Middle frontal gyrus (tissue), 1 donor: ENCODE results near the gene SUMO3.

Source experiments
- DNase-seq: peaks from one replicate; pipeline ENCODE4 v3.0.0-alpha.2; 2015; ENCODE audit warnings: low spot score; ENCODE audit errors: extremely low spot score

The SUMO3 gene

DNA sequence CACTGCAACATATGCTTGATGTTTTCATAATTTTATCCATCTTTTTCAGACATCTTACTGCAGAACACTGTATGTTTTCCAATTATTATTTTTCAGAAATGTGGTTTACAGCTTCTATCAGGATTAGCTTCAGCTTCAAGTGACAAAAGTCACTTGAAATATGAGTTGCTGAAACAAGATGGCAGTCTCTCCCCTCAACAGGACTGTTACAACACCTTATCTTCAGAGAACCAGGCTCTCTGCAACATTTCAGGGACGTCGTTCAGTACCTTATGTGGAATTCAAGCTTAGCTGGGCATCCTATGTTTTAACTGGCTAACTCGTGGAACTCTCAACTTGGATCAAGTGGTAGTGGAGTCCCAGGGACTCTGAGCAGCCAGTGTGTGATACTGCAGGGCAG lies 14.2 kb downstream of the SUMO3 start:
- no peak for DNase-seq

DNA sequence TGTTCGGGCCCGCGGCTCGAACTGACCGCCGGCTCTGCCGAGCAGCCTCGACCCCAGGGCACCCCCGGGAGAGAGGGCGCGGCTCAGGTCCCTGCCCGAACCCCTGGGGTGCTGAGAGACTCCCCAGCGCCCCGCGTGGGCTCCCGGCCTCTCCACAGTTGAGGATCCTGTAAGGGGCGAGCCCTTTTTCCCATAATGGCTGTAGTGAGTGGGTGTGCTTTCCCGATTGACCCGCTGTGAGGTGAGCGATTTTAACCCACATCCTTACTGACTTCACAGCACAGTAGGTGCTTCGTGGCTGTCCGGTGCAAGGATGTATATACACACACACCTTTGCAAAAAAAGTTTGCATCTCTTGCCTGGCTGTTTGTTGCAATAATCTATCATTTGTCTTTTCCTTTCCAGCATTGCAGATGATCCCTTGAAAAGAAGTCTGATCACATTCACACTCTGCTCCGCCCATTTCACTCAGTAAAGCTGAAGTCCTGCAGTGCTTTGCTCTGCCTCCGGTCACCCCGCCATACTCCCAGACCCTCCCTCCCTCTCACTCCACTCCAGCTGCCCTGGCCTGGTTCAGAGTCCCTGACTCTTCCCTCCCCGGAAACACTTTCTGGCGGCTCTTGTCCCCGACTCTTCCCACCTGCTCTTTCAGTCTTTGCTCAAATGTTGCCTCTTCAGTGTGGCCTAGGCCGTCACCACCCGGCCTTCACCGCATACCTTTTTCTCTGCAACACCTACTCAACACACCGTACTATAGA lies 15.3 kb downstream of the SUMO3 start:
- no peak for DNase-seq

DNA sequence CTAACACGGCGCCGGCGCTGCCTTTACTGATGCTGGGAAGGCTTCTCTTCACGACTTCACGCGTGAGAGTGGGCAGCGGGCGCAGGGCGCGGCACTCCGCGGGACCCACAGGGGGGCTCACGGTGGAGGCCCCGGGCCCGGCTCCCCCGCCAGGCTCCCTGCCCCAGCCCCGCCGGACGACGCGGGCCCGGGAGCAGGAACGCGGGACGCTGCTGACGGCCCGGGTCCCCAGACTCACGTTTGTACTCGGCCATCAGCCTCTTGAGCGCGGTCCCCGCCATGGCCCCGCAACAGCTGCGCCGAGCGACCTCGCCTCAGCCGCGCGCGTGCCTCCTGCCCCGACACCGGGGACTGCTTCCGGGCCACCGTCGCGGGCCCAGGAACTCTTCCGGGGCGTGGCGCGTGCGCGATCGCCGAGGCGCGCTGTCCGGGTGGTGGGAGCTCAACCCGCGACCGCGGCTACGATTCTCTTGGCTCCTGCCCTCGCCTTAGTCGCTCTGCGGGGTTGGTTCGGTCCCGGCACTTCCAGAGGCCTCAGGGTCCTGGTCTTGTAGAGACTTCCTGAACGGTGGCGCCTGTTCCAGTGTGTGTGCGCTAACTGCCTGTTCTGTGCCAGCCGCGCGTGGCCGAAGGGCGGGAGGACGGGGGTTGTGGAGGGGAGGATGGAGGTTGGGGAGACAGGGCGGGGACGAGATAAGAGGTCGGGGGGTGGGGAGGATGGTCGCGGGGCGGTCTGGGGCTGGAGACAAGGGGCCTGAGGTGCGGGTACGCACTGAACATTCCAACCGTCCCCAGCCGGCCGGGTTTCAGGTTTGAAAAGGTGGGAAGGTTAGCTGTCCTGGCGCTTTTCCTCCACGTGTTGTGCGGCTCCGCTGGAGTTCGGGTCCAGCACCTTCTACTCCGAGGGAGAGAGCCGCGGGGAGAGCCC lies 16.1 kb downstream of the SUMO3 start, which contains the start of gene UBE2G2:
Gene UBE2G2 (minus strand): TSS at position 353 of the 928 bp plus-strand sequence. CDS start 72 bp downstream, at position 281.
- peak; percentile 82 for DNase-seq

- DNase-seq, result no peak
These were observed 16.8 kb downstream of the SUMO3 start for GRCh38 chr21:44800971-44801467.

DNA sequence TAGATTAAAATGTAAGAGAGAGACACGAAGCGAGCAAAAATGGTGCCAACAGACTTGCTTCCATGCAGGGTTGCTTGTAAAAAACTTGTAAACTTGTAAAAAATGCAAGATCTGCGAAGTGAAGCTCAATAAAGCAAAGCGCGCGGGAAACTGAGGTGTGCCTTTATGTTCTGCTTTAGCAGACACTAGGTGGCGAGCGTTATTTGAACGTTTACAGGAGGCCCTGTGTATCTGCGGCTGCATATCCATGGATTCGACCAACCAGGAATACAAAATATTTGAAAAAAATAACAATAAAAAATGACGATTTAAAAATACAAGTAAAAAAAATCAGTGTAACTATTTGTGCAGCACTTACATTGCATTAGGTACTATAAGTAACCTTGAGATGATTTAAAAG lies 17.8 kb downstream of the SUMO3 start:
- no peak for DNase-seq

- no peak for DNase-seq
These were observed 18.2 kb downstream of the SUMO3 start for GRCh38 chr21:44799646-44800045.

- no peak for DNase-seq
These were observed 20.1 kb downstream of the SUMO3 start for GRCh38 chr21:44797775-44798174.

DNA sequence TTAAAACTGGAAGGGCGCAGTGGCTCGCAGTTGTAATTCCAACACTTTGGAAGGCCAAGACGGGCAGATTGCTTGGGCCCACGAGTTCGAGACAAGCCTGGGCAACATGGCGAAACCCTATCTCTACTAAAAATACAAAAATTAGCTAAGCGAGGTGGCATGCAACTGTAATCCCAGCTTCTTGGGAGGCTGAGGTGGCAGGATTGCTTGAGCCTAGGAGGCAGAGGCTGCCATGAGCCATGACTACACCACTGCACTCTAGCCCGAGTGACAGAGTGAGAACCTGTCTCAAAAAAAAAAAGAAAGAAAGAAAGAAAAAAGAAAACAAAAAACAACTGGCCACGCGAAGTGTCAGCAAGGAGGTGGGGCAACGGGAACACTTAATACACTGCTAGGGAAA lies 22.5 kb downstream of the SUMO3 start:
- DNase-seq, result no peak

DNA sequence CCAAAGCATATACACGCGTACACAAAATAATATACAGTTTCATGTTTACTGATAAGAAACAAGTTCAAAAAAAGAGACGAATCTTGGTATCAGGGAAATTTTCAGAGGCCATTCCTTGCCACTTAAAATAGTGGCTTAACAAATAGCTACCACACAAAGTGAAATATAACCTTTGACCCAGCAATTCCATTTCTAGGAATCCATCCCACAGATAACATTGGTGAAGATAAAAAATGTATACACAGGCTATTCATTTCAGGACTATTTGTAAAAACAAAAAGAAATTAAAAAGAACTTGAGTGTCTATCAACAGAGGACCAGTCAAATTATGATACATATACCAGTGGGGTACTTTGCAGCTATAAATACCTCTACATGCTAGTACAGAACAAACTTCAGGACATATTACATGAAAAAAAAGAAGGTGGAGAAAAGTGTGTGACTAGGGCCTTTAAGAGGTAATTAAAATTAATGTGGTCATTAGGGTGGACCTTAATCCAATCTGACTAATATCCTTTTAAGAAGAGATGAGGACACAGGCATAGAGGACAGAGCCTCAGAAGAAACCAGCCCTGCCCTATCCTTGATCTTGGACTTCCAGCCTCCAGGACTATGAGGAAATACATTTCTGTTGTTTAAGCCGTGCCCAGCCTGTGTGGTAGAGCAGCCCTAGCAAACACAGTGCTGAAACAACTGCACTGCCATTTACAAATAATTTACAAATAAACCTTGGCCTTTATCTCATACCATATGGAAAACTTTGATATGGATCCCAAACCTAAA lies 24.1 kb downstream of the SUMO3 start:
- DNase-seq, result no peak

DNA sequence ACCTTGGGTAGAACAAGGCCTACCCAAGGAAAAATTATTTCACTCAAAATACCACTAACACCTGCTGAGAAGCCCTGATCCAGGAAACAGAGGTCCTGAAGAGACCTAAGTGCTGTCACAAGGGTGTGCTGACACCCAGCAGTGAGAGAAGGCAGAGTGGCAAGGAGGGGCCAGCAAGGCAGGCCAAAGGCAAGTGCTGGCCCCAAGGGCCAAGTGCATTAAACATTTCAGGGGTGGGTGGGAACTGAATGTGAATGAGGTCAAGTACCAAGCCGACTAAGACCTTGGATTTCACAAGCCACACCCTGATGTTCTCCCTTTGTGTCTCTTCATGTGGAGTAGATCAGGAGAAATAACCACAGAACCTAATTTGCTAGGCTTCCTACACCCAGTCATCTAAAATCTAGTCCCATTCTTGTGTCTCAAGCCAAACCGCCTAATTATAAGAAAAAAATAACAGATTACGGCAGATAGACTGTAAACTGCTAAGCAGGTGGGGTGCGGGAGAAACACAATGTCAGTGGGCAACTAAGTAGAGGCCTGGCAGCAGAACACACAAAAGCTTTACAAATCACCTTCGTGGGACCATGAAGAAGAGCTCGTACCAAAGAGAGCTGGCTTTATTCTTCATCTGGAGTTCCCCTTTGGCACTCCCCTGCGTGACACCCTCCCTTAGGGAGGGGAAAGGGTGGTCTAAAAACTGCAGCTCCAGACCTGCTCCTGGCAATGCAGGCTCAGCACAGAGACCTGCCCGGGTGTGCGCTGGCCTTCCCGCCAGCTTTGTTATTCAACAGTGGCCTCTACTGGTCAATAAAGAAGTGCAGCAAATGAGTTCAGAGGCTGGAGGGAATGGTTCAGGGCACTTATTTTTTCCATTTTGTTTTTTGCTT lies 24.9 kb downstream of the SUMO3 start:
- DNase-seq, result no peak

DNA sequence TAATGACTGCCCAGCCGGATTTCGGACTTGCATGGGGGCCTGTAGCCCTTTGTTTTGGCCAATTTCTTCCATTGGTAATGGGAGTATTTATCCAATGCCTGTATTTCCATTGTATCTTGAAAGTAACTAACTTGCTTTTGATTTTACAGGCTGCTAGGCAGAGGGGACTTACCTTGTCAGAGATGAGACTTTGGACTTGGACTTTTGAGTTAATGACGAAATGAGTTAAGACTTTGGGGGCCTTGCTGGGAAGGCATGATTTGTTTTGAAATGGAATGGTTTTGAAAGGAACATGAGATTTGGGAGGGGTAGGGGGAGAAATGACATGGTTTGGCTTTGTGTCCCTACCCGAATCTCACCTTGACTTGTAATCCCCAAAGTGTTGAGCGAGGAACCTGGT lies 25.9 kb downstream of the SUMO3 start:
- DNase-seq, result no peak

GRCh38 chr21:44791246-44791645 lies 26.6 kb downstream of the SUMO3 start:
- no peak for DNase-seq

- DNase-seq, result no peak
These were observed 27.5 kb downstream of the SUMO3 start for GRCh38 chr21:44790368-44790767.

DNA sequence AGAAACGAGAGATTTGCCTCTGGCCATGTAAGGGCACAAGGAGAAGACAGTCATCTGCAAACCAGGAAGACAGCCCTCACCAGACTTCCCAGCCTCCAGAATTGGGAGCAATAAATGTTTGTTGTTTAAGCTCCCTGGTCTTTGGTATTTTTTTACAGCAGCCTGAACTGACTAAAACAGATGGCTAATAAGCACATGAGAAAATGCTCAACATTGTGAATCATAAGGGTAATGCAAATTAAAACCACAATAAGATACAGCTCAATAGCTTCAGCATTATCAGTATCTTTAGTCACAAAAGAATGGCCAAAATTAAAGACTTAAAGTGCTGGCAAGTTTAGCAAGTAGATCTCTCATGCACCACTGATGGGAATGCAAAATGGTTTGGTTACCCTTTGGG lies 28.0 kb downstream of the SUMO3 start:
- no peak for DNase-seq

GRCh38 chr21:44785620-44786335 lies 32.1 kb downstream of the SUMO3 start:
- no peak for DNase-seq

GRCh38 chr21:44784810-44785209 lies 33.1 kb downstream of the SUMO3 start:
- no peak for DNase-seq

DNA sequence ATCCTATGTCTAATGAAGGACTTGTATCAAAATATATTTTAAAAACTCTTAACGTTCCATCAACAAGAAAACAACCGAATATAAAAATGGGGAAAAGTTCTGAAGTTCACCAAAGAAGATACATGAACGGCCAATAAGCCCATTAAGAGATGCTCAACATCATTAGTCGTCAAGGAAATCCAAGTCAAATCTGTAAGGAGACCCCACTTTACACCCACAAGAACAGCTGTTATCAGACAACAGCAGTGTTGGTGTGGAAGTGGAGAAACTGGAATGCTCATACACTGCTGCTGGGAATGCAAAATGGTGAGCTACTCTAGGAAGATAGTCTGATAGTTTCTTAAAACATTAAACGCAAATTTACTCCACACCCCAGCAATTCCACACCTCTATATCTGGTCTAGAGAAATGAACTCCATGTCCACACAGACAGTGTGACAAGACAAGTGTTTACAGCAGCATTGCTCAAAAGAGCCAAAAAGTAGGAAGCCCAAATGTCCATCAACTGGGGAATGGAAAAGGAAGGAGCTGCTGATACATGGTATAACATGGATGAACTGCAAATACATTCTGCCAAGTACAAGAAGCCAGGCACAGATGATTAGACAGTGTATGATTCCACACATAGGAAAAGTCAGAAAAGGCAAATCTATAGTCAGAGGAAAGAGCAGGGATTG lies 34.7 kb downstream of the SUMO3 start:
- no peak for DNase-seq

DNA sequence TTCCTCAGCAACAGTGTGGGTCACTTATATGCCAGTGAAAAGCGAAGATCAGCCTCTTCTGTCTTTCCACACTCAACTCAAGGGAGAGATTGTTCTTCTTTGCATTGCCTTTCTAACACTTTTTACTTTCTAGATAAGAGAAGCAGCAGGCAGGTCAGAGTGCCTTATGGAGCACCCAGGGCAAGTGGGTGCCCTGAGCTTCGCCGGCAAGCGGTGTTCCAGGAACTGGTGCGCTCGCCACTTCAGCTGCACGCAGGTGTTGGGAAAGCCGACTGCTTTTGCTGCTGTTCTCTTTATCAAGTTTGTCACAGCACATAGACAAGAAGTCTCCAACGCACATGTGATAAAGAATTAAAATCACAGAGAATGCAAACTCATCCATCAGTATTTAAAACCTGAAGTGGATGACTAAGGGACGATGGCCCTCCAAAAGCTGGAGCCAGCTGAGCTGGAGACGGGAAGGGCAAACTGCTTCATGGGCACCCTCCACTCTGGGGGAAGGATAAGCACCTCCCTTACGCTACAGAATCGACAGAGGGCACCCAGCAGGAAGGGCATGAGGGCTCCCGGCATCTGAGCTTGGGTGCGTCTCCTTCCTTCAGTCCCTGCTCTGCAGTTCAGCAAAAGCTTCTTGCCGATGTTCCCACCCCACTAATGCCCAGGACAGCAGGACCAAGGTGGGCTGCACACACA lies 36.9 kb downstream of the SUMO3 start:
- no peak for DNase-seq

DNA sequence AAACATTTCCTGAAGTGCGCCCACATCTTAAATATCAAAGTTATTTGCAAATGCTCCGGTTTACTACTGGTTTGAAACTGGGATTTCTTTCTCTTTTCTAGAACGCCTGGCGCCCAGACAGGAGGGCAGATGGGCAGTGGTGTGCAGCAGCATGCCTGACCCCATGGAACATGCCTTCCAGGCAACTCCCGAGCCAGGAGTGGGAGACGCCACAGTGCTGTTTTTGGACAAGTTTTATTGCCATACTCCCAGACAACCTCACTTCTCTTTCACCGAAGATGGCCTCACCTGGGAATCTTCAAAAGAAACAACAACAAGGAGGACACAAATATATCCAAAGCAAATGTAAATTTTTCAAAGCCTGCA lies 37.7 kb downstream of the SUMO3 start:
- DNase-seq, result no peak
